K562 (cell line): ENCODE data around the gene FEZF1. TPM values are rescaled to one million over a fixed set of nuclear protein-coding genes. Genes with fewer than 3 reads are reported as not detected.

ENCODE experiments used
- ATAC-seq: fragments of 200-7000 bp; cut with Tn5 transposase; 3 replicates; pipeline ENCODE4 v1.9.1; 2020; ENCODE audit warnings: moderate library complexity
- BruUV-seq: library from RNA; stranded (reverse); fragments of 400-500 nt; replicated peaks from 2 replicates; lab custom pipeline; 2021; lab: Mats Ljungman, UMichigan
- CTCF ChIA-PET: fragments of 300-600 bp; formaldehyde crosslinking; extraction: SDS; loops from one replicate; lab custom pipeline; 2021; ENCODE audit warnings: low intra/inter-chr PET ratio; lab: Yijun Ruan, JAX
- POLR2A ChIA-PET: fragments of 300-600, 350-650 bp; sonication (Branson Sonifier 250); formaldehyde crosslinking; extraction: SDS; loops from one replicate; lab custom pipeline; 2021; ENCODE audit warnings: antibody characterized with exemption, inconsistent platforms; lab: Yijun Ruan, JAX
- DNase-seq, 4 experiments: peaks; one replicate each; pipeline versions ENCODE4 v3.0.0 to v3.0.0-alpha.2; 2011 to 2018; ENCODE audit warnings: low spot score in 3 of 4, mixed read lengths in 3 of 4; ENCODE audit errors: extremely low read depth in 1 of 4
- FAIRE-seq: peaks from 2 replicates; lab custom pipeline; 2011; peaks lifted over from hg19 to GRCh38; lab: Jason Lieb, UNC
- H2AFZ ChIP-seq: 2 replicates; pipeline ENCODE4 v1.6.0; 2011; ENCODE audit warnings: low read depth, low read length, control low read depth, inconsistent platforms
- H3K27ac ChIP-seq: fragments of 200-600 bp; 3 replicates; pipeline ENCODE4 v1.8.0; 2011; ENCODE audit warnings: low read depth, mild to moderate bottlenecking, control low read depth, inconsistent platforms, low read length, moderate library complexity, mixed read lengths; ENCODE audit errors: extremely low read depth
- H3K27me3 ChIP-seq, 2 experiments: fragments of 300-600 bp in 1 of 2; 2 replicates in 1 of 2; 3 replicates in 1 of 2; pipeline versions ENCODE4 v1.6.0 to v1.8.0; 2011; ENCODE audit warnings: inconsistent platforms in 2 of 2, low read length in 2 of 2, mild to moderate bottlenecking in 1 of 2, mixed read lengths in 1 of 2, moderate library complexity in 1 of 2; ENCODE audit not compliant: control insufficient read depth in 2 of 2, insufficient read depth in 2 of 2
- H3K36me3 ChIP-seq: fragments of 300-600 bp; 3 replicates; pipeline ENCODE4 v1.8.0; 2011; ENCODE audit warnings: mild to moderate bottlenecking, low read length, inconsistent platforms; ENCODE audit not compliant: control insufficient read depth, insufficient read depth
- H3K4me1 ChIP-seq, 2 experiments: fragments of 200-600 bp in 1 of 2; replicated peaks in 1 of 2; 2 replicates in 1 of 2; 3 replicates in 1 of 2; pipeline versions ENCODE4 v1.5.1 to v1.8.0; 2011; ENCODE audit warnings: inconsistent platforms in 2 of 2, low read length in 2 of 2, mild to moderate bottlenecking in 1 of 2, mixed read lengths in 1 of 2, moderate library complexity in 1 of 2; ENCODE audit not compliant: control insufficient read depth in 2 of 2, insufficient read depth in 2 of 2
- H3K4me2 ChIP-seq: 2 replicates; pipeline ENCODE4 v1.6.1; 2011; ENCODE audit warnings: low read length, control low read depth, inconsistent platforms, mixed read lengths; ENCODE audit not compliant: insufficient read depth
- H3K4me3 ChIP-seq: fragments of 200-600 bp; sonication (generic), shearing (Covaris generic); 2 replicates; pipeline ENCODE4 v1.5.1; 2016; ENCODE audit warnings: control low read depth, inconsistent platforms
- H3K79me2 ChIP-seq: fragments of 200-600 bp; 3 replicates; pipeline ENCODE4 v1.8.0; 2011; ENCODE audit warnings: low read length, inconsistent platforms; ENCODE audit not compliant: control insufficient read depth, insufficient read depth
- H3K9ac ChIP-seq, 2 experiments: 2 replicates each; pipeline versions ENCODE4 v1.6.0 to v1.6.1; 2011; ENCODE audit warnings: low read depth in 2 of 2, low read length in 2 of 2, control low read depth in 1 of 2, inconsistent platforms in 1 of 2, mild to moderate bottlenecking in 1 of 2, mixed read lengths in 1 of 2; ENCODE audit not compliant: insufficient read depth in 1 of 2
- H3K9me1 ChIP-seq: one replicate; pipeline ENCODE4 v1.6.0; 2011; ENCODE audit warnings: inconsistent platforms, mild to moderate bottlenecking, low read length, moderate library complexity; ENCODE audit not compliant: control insufficient read depth, insufficient read depth
- H3K9me3 ChIP-seq: replicated peaks from 2 replicates; pipeline ENCODE4 v1.5.1; 2011; ENCODE audit warnings: low read depth, low read length, inconsistent platforms; ENCODE audit not compliant: control insufficient read depth, insufficient read depth
- H4K20me1 ChIP-seq: replicated peaks from 2 replicates; pipeline ENCODE4 v1.6.1; 2011; ENCODE audit warnings: low read length, inconsistent platforms, mixed read lengths; ENCODE audit not compliant: control insufficient read depth, insufficient read depth
- CBX5 ChIP-seq: IDR thresholded peaks from 2 replicates; pipeline ENCODE4 v1.6.1; 2014; ENCODE audit warnings: low read depth, borderline replicate concordance
- HMGXB4 ChIP-seq: sonication (generic); formaldehyde crosslinking; IDR thresholded peaks from 2 replicates; pipeline ENCODE4 v1.8.1; 2023; ENCODE audit warnings: mild to moderate bottlenecking, missing genetic modification reagents
- NFRKB ChIP-seq: fragments of 450-650 bp; IDR thresholded peaks from 2 replicates; pipeline ENCODE4 v1.6.1; 2016; ENCODE audit warnings: low read depth
- NFYB ChIP-seq: IDR thresholded peaks from 2 replicates; pipeline ENCODE4 v1.6.1; 2011; ENCODE audit warnings: mild to moderate bottlenecking, moderate library complexity; ENCODE audit not compliant: insufficient read length; ENCODE audit errors: extremely low read depth
- ZNF431 ChIP-seq: sonication (generic); formaldehyde crosslinking; IDR thresholded peaks from 2 replicates; pipeline ENCODE4 v1.8.0; 2022; ENCODE audit warnings: mild to moderate bottlenecking, missing genetic modification reagents
- WGBS: fragments of 100-300 bp; shearing (Covaris generic); methylation state at CpG from one replicate; pipeline ENCODE4 v1.1.6; 2016; ENCODE audit warnings: low coverage, mixed read lengths; ENCODE audit not compliant: insufficient coverage; ENCODE audit errors: missing lambda C conversion rate; 5-methylcytosine and 5-hydroxymethylcytosine counted together
- in situ Hi-C: fragments of 300-500 bp; cut with MboI; formaldehyde crosslinking; loops from 4 replicates; pipeline ENCODE4 v1.15.0; 2018; ENCODE audit warnings: inconsistent platforms, mixed read lengths
- intact Hi-C: fragments of 100-400 bp; cut with micrococcal nuclease; formaldehyde crosslinking; loops from 2 replicates; pipeline ENCODE4 v1.14.2; 2022
- polyA plus RNA-seq, 8 experiments: library from polyadenylated mRNA; depleted of rRNA in 4 of 8; stranded (reverse) in 5 of 8; unstranded in 3 of 8; fragments of >200 nt; fragmentation: Nextera tagmentation in 2 of 8; fragmentation: Illumina TruSeq in 1 of 8; extraction: Ambion mirVana in 2 of 8; extraction: Trizol in 1 of 8; gene quantifications; 2 replicates each; pipeline versions ENCODE4 v1.2.1 to v1.2.3, GENCODE V29; 2011 to 2014; ENCODE audit warnings: inconsistent platforms in 1 of 8, missing spikeins in 1 of 8
- total RNA-seq, 7 experiments: library from RNA; depleted of rRNA in 6 of 7; stranded (reverse); fragments of >200 nt in 6 of 7; fragmentation: Illumina TruSeq in 2 of 7; extraction: Trizol in 2 of 7; gene quantifications; 2 replicates each; pipeline versions ENCODE4 v1.2.1 to v1.2.3, GENCODE V29; 2011 to 2021; ENCODE audit warnings: low replicate concordance in 1 of 7

The FEZF1 gene
- total and polyA plus RNA-seq, 9 of the 15 experiments (the other 6 are each of a cell fraction or from before 2014, with no cell fraction given) = not detected

DNA sequence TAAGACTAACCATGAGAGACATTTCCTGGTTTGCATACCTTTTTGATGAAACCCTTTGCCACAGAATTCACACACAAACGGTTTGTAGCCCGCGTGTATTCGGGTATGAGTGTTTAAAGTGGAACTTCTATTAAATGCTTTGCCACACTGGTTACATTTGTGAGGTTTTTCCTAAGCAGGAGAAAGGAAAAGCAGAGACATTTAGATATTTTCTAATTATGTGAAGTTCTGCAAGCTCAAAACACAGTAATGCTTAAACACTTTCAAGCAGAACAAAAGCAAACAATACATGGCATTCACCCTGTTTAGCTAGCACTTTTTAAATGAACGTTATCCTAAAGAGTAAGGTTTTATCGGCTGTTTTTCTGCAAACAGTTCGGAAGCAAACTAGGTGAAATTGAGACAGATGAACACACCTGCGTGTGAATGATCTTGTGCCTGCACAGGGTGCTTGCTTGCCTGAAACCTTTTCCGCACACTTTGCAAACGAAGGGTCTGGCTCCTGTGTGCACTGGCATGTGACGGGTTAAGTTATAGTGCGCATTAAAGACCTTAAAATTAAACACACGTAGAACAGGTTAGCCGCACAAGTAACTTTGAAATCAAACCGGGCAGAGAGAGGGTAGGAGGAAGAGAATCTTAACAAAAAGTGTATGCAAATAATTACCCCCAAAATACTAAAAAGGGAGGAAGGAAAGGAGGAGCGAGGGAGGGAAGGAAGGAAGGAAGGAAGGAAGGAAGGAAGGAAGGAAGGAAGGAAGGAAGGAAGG is 1.6 kb downstream of the FEZF1 start:
- FAIRE-seq (no peak), DNase-seq (no peak), ATAC-seq (no peak)
- H3K27ac ChIP-seq = no peak overlapping the region
- H2AFZ ChIP-seq = no peak overlapping the region
- intact Hi-C loops = no loop called here
- no peaks in the 10 kb centered on the region for H4K20me1 ChIP-seq
- BruUV-seq = no TSS peak
- WGBS = 1% methylated on average over 16 of the region's 16 CpGs
- no peaks in the 10 kb centered on the region for H3K36me3 ChIP-seq
- H3K27me3 ChIP-seq = peaks cover 33 to 62% of the 10 kb centered on the region in 2 experiments; a peak in 4 of 5 replicates
- in situ Hi-C loops = no loop called here
- TF ChIP-seq NFYB (no peak), HMGXB4 (CRISPR knock-in tag) (no peak), CBX5 (no peak), ZNF431 (CRISPR knock-in tag) (no peak), NFRKB (no peak)
- peaks cover 0 to 16% of the 10 kb centered on the region in 2 experiments; a peak in 1 of 5 replicates for H3K4me1 ChIP-seq
- H3K4me3 ChIP-seq = no peak overlapping the region
- no peaks in the 10 kb centered on the region for H3K79me2 ChIP-seq
- POLR2A ChIA-PET = no interaction called here
- H3K9me1 ChIP-seq = no peaks in the 10 kb centered on the region
- CTCF ChIA-PET = no interaction called here
- no peak overlapping the region for H3K4me2 ChIP-seq
- no peaks in the 10 kb centered on the region for H3K9me3 ChIP-seq
- H3K9ac ChIP-seq = no peak overlapping the region
